Measurements from ENCODE around the gene CDH13.

The CDH13 gene

DNA sequence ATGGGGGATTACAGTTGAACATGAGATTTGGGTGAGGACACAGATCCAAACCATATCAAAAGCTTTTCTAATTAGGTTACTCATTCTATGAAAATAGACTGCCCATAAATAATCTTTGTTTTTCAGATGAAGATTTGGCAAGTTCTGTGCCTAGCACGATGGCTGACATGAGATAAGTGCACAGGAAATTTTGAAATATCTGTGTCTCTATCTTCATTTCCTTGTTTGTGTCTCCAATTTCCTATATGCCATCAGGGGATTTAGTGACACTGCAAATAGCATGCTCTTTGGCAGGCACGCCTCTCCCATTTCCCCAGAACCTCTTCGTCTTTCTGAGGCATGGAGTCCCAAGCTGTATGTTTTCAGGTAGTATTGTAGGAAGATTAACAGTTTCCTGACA, 544.6 kb downstream of the CDH13 start:
- TF ChIP-seq GATA2 (IDR thresholded peaks at IDR 0.05; ENCODE audit: low read depth, low read length) (no peak), GATA3 (IDR thresholded peaks at IDR 0.05; ENCODE audit: low read depth, low read length) (no peak)

DNA sequence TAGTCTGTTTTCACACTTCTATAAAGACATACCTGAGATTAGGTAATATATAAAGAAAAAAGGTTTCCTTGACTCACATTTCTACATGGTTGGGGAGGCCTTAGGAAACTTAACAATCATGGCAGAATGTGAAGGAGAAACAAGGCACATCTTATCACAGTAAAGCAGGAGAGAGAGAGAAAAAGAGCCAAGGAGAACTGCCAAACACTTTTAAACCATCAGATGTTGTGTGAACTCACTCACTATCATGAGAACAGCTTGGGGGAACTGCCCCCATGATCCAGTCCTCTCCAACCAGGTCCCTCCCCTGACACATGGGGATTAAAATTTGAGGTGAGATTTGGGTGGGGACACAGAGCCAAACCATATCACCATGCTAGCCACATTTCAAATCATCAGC, 547.9 kb downstream of the CDH13 start:
- TF ChIP-seq GATA2 (IDR thresholded peaks at IDR 0.05; ENCODE audit: low read depth, low read length) (no peak), GATA3 (IDR thresholded peaks at IDR 0.05; ENCODE audit: low read depth, low read length) (no peak)

DNA sequence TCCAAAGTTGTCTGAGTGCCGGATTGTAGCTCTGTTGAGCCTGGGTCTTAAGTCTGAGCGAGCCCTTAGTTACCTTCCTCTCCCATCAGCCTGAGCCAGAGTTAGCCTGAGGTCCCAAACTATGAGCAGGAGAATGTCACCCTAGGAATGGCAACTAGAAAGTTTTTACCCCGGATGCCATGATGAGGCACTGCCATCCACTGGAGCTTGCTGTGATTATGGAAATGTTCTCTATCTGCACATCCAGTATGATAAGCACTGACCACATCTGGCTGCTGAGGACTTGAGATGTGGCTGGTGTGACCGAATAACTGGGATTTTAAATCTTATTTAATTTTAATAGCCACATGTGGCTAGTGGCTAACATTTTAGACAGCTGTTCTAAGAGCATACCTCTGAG, 550.0 kb downstream of the CDH13 start:
- TF ChIP-seq GATA3 (IDR thresholded peaks at IDR 0.05; ENCODE audit: low read depth, low read length) (no peak), GATA2 (IDR thresholded peaks at IDR 0.05; ENCODE audit: low read depth, low read length) (no peak)

DNA sequence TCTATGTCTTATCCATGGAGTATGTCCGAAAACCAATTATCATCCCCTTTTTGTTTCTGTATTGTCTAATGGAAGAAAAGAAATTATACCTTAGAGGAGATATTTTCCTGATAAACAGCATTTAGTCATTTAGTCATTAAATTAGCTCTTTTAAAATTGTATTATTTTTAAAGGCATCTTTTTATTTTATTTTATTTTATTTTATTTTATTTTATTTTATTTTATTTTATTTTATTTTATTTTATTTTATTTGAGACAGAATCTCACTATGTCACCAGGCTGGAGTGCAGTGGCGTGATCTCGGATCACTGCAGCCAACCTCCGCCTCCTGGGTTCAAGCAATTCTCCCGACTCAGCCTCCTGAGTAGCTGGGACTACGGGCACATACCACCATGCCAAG, 559.1 kb downstream of the CDH13 start:
- TF ChIP-seq GATA2 (IDR thresholded peaks at IDR 0.05; ENCODE audit: low read depth, low read length) (no peak), GATA3 (IDR thresholded peaks at IDR 0.05; ENCODE audit: low read depth, low read length) (no peak)

DNA sequence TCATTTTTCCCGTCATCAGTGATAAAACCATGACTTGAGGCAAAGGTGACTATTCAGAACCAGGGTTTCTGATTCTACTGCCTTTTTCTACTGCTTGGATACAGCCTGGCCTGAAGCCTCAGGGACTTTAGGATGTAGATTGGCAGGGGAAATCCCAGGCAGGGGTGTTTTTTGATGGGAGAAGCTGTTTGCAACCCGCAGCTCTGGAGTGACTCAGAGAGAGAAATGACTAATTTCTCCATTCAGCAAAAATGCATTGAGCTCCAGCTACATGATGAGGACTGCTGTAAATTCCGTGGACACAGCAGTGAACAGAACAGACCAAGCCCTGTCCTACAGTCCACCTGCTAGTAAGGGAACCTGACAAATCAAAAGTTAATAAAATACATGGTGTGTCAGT, 560.6 kb downstream of the CDH13 start:
- no peak for TF ChIP-seq GATA2 (IDR thresholded peaks at IDR 0.05; ENCODE audit: low read depth, low read length)
- TF ChIP-seq GATA3 (IDR thresholded peaks at IDR 0.05; ENCODE audit: low read depth, low read length): no peak

DNA sequence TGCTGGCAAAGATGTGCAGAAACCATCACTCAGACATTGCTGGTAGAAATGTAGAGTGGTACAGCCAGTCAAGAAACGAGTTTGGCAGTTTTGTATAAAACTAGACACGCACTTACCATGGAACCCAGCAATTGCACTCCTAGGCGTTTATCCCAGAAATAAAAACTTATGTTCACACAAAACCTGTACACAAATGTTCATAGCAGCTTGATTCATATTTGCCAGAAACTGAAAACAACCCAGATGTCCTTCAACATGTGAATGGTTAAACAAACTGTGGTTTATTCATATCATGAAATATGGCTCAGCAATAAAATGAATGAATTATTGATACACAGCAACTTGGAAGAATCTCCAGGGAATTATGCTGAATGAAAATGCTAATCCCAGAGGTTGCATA, 570.0 kb downstream of the CDH13 start:
- TF ChIP-seq GATA3 (IDR thresholded peaks at IDR 0.05; ENCODE audit: low read depth, low read length): no peak
- no peak for TF ChIP-seq GATA2 (IDR thresholded peaks at IDR 0.05; ENCODE audit: low read depth, low read length)

DNA sequence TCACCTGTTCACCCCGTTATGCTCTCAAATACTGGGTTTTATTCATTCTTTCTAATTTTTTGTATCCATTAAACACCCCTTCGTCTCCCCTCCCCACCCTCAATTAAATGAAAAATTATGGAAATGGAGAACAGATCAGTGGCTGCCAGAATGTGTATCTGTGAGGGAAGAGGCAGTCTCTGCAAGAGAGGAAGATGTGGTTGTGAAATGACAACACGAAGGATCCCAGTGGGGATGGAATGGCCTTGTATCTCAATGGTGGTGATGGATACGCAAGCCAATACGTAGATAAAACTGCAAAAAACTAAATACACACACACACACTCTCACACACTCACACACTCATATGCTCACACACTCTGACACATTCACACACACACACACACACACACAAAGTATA, 570.7 kb downstream of the CDH13 start:
- no peak for TF ChIP-seq GATA2 (IDR thresholded peaks at IDR 0.05; ENCODE audit: low read depth, low read length)
- TF ChIP-seq GATA3 (IDR thresholded peaks at IDR 0.05; ENCODE audit: low read depth, low read length): no peak

DNA sequence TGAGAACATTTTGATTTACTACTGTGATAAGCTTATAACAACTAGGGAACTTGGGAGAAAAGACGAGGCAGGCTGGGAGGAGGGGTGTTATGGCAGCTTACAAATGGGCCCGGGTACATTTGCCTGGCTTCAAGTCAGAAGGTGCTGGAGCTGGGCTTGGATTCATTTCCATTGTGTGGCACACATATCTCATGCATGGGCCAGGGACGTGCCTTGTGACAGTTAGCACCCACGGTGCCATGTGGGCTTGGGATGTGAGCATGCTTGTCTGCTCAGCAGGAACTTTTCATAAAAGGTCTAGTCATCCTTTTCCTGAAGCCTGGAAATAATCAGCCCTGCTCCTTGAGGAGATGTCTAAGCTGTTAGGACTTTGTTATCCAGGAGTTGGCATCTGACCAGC, 572.2 kb downstream of the CDH13 start:
- TF ChIP-seq GATA2 (IDR thresholded peaks at IDR 0.05; ENCODE audit: low read depth, low read length): no peak
- no peak for TF ChIP-seq GATA3 (IDR thresholded peaks at IDR 0.05; ENCODE audit: low read depth, low read length)

DNA sequence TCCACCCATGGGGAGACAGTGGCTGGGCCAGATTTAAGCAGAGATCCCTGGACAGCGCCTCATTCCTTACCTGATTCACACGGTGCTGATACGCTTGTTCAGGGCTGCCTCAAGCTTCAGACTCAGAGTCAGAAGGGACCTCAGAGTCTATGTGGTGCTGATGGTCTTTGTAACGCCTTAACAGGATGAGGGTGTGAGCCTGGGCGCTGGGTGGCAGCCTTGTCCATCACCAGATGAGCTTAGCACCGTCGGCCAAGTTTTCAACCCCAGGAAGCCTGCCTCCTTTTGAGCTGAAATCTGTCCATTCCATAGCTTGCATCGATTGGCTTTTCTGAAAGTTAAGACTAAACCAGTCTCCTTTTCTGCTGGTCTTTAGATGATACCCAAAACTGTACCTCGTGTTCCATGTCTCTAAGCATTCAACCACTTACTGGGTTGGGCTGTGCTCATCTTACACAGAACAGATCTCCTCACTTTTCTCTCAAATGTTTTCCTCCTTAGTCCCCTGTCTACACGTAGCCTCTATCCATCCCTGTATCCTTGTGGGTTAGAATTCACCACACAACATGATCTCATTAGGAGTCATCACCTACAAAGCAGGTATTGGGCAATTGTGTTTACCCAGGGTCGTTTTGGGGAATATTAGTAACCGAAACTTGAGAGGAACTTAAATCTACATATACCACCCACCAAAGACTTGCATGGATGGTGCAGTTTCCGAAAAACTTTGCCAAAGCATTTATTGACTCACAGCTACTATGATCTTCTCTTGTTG, 573.4 kb downstream of the CDH13 start:
- TF ChIP-seq GATA3 (IDR thresholded peaks at IDR 0.05; ENCODE audit: low read depth, low read length) (no peak), GATA2 (IDR thresholded peaks at IDR 0.05; ENCODE audit: low read depth, low read length) (no peak)

DNA sequence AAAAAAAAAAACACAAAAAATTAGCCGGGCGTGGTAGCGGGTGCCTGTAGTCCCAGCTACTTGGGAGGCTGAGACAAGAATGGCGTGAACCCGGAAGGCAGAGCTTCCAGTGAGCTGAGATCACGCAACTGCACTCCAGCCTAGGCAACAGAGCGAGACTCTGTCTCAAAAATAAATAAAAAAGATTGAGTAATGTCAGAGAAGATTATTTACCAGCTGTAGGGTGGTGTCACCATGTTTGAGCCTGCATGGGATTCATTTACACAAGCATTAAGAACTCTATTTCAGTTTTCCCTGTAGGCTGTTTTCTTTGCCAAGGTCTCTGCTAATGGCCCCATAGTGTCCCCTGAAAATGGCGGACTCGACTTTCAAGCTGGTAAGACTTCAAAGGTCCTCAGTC, 575.0 kb downstream of the CDH13 start:
- TF ChIP-seq GATA2 (IDR thresholded peaks at IDR 0.05; ENCODE audit: low read depth, low read length) (no peak), GATA3 (IDR thresholded peaks at IDR 0.05; ENCODE audit: low read depth, low read length) (no peak)

DNA sequence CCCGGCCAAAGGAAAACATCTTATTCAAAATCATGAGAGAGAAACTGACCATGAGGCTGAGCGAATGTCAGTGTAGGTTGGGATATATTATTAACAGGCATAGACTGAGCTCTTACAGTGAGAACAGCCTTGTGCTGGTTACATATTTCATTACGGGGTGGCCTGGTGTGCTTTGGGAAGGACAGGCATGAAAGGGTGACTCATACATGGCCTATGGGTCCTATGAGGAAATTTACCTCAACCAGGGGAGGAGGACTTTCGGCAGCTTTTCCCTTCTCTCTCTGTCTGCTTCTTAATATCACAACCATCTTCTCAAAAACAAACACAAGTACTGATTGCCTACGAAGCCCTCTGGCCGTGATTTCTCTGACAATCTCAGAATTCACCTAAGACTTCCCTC, 579.1 kb downstream of the CDH13 start:
- TF ChIP-seq GATA3 (IDR thresholded peaks at IDR 0.05; ENCODE audit: low read depth, low read length): no peak
- TF ChIP-seq GATA2 (IDR thresholded peaks at IDR 0.05; ENCODE audit: low read depth, low read length): no peak

DNA sequence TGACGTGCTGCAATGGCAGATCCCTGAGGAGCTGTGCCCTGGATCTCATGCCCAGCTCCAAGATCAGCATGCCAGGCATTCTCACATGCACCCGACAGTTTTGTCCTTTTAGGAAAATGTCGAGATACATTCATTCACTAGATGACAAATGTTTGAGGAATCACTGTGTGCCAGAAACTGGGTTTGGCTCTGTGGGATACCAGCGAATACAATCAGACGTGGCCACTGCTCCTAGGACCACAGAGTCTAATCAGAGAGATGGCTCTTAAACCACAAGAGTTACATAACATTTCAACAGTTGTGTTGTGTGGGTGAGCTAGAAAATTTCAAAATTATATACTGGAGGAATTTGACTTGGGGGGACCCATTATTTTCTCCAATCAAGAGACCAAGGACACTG, 579.7 kb downstream of the CDH13 start:
- no peak for TF ChIP-seq GATA2 (IDR thresholded peaks at IDR 0.05; ENCODE audit: low read depth, low read length)
- no peak for TF ChIP-seq GATA3 (IDR thresholded peaks at IDR 0.05; ENCODE audit: low read depth, low read length)

DNA sequence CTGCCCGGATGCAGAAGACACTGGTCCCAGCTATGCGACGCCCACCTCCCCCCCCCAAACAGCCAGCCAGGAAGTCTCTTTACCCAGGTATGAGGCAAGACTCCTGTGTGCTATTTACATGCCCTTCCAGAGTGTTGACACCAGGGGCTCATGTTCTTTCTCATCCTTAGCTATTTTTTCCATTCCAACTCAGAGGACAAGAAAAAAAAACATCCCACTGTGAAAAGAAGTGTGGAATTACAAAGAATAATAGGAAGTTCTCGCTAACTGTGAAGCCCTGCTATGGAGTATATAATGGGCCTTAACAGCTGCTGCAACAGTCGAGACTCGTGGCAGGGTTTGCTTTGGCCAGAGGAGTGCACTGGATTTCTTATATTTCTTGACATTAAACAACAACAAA, 584.9 kb downstream of the CDH13 start:
- no peak for TF ChIP-seq GATA3 (IDR thresholded peaks at IDR 0.05; ENCODE audit: low read depth, low read length)
- TF ChIP-seq GATA2 (IDR thresholded peaks at IDR 0.05; ENCODE audit: low read depth, low read length): no peak

DNA sequence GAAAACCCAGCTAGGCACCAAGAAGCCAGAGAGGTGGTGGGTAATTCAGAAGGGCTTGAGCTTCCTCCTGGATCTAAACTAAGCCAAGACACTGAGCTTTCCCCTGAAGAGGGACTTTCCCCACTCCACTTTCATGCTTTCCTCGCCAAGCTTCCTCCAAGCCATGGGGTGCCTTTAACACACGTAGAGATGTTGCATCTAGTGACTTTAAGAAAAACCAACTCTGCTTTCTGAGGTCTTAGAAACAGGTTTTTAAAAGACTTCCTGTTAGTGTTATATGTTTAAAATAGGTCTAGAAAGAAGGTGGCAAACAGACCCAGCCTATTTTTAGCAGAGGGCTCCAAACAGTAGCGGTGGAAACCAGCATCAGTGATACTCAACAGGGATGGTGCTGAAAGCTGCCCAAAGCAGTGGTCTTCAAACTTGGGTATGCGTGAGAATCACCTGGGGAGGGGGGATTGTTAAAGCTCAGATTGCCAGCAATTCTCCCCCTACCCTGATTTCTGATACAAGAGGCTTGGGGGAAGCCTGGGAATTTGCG, 585.6 kb downstream of the CDH13 start:
- TF ChIP-seq GATA2 (IDR thresholded peaks at IDR 0.05; ENCODE audit: low read depth, low read length): no peak

DNA sequence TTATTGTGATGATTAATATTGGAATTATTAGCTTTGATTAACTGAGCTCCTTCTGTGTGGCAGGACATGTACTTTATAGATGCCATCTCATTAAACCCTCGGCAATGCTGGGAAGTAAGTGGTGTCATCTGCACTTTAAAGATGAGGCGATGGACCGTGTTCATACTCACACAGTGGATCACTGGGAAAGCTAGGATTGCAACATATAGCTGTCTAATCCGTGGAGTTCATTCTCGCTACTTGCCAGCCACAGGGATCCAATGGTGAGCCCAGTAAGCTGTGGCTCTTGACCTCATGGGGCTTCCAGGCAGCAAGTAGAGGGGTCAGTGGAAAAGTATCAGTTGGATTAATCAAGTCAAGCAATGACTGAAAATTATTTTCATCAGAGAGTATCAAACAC, 587.9 kb downstream of the CDH13 start:
- TF ChIP-seq GATA2 (IDR thresholded peaks at IDR 0.05; ENCODE audit: low read depth, low read length) (no peak), GATA3 (IDR thresholded peaks at IDR 0.05; ENCODE audit: low read depth, low read length) (no peak)

All from SH-SY5Y (cell line).